WERI-Rb-1 (cell line): Measurements from ENCODE around the gene JMJD8.

Experiments used
- DNase-seq: peaks from one replicate; pipeline ENCODE4 v3.0.0-alpha.2; 2020
- H3K27ac ChIP-seq: fragments of 250-450 bp; sonication (Bioruptor Pico); 2 replicates; pipeline ENCODE4 v1.5.1; 2020; ENCODE audit warnings: mild to moderate bottlenecking, moderate library complexity
- H3K27me3 ChIP-seq: fragments of 250-450 bp; sonication (Bioruptor Pico); 2 replicates; pipeline ENCODE4 v1.5.1; 2021; ENCODE audit warnings: mild to moderate bottlenecking, low read depth, moderate library complexity; ENCODE audit not compliant: insufficient read depth, severe bottlenecking
- H3K36me3 ChIP-seq: fragments of 250-450 bp; sonication (Bioruptor Pico); 2 replicates; pipeline ENCODE4 v1.5.1; 2020; ENCODE audit warnings: mild to moderate bottlenecking, moderate library complexity
- H3K4me3 ChIP-seq: 2 replicates; pipeline ENCODE4 v1.5.1; 2011; ENCODE audit warnings: low read depth, mild to moderate bottlenecking, control low read depth, low read length
- H3K9me3 ChIP-seq: fragments of 250-450 bp; sonication (Bioruptor Pico); 2 replicates; pipeline ENCODE4 v1.5.1; 2021; ENCODE audit warnings: mild to moderate bottlenecking, moderate library complexity; ENCODE audit not compliant: severe bottlenecking
- TF ChIP-seq, protein P1 (sequence below): IDR thresholded peaks from 2 replicates; pipeline ENCODE4 v1.5.1; 2011; ENCODE audit warnings: low read depth, mild to moderate bottlenecking, control low read depth, inconsistent platforms, low read length

JMJD8 gene

DNA sequence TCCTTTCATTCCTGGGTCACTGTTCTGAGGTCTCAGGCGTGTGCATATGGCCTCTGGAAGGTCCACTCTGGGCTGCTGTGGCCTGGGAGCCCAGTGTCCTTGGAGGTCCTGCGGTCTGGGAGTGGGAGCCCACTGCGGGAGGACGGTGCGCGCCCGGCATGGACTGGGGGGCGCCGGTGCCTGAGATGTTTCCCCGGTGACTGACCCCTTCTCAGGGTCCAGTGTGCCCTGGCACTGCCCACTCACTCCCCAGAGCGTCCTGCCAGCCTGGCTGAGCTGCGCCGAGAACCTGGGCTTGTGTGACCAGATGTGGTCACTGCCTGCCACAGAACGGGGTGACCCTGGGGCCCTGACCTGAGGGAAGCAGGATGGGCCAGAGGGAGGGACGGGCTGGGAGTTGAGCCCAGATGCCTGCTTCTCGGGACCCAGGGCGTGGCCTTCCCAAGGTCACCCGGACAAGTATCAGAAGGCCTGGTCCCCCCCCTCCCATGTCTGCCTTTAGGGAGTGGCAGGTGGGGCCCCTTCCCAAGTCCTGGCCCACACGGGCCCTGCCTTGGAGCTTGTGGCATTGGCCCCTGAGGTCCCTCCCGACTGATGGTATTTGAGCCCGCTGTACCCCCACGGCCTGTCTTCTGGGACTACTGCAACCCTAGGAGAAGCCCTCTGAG is 9.8 kb downstream of the JMJD8 start:
- no peak for DNase-seq
- Histone ChIP-seq H3K4me3 (no peak overlapping the region), H3K27ac (no peak overlapping the region), H3K27me3 (no peaks in the 10 kb centered on the region), H3K36me3 (peaks cover 47% of the 10 kb centered on the region), H3K9me3 (no peaks in the 10 kb centered on the region)
- TF ChIP-seq, protein P1, sequence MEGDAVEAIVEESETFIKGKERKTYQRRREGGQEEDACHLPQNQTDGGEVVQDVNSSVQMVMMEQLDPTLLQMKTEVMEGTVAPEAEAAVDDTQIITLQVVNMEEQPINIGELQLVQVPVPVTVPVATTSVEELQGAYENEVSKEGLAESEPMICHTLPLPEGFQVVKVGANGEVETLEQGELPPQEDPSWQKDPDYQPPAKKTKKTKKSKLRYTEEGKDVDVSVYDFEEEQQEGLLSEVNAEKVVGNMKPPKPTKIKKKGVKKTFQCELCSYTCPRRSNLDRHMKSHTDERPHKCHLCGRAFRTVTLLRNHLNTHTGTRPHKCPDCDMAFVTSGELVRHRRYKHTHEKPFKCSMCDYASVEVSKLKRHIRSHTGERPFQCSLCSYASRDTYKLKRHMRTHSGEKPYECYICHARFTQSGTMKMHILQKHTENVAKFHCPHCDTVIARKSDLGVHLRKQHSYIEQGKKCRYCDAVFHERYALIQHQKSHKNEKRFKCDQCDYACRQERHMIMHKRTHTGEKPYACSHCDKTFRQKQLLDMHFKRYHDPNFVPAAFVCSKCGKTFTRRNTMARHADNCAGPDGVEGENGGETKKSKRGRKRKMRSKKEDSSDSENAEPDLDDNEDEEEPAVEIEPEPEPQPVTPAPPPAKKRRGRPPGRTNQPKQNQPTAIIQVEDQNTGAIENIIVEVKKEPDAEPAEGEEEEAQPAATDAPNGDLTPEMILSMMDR = no peak

DNA sequence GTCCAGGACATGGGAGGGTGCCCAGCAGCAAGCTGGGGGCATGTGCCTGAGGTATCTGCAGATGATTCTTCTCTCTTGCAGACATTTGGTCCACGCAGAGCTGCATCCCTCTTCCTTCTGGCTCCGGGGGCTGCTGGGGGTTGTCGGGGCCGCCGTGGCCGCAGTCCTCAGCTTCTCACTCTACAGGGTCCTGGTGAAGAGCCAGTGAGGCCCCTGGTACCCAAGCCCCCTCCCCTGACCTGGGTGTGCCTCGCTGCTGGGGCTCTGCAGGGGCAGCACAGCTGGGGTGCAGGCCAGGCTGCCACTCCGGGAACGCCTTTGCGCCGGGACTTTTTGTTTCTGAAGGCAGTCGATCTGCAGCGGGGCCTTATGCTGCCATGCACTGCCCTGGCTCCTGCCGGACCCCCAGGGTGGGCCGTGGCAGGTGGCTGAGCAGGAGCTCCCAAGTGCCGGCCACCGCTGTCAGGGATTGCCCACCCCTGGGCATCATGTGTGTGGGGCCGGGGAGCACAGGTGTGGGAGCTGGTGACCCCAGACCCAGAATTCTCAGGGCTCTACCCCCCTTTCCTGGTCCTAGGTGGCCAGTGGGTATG is 10.6 kb downstream of the JMJD8 start:
- Histone ChIP-seq H3K27ac (no peak overlapping the region), H3K4me3 (no peak overlapping the region), H3K9me3 (no peaks in the 10 kb centered on the region), H3K36me3 (peaks cover 54% of the 10 kb centered on the region), H3K27me3 (no peaks in the 10 kb centered on the region)
- no peak for DNase-seq
- TF ChIP-seq, protein P1 = no peak

DNA sequence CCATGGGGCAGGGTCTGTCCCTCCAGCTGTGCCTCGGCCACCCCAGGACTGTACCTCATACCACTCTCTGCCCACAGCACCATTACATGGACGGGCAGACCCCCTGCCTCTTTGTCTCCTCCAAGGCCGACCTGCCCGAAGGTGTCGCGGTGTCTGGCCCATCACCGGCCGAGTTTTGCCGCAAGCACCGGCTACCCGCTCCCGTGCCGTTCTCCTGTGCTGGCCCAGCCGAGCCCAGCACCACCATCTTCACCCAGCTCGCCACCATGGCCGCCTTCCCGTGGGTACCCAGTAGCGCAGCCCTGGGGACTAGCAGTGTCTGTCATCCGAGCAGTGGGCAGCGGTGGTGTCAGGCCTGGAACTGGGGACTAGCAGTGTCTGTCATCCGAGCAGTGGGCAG is 11.3 kb downstream of the JMJD8 start:
- H3K27ac ChIP-seq = no peak overlapping the region
- H3K4me3 ChIP-seq = no peak overlapping the region
- TF ChIP-seq, protein P1 = no peak
- H3K9me3 ChIP-seq = no peaks in the 10 kb centered on the region
- peaks cover 59% of the 10 kb centered on the region for H3K36me3 ChIP-seq
- H3K27me3 ChIP-seq = no peaks in the 10 kb centered on the region
- DNase-seq = no peak

DNA sequence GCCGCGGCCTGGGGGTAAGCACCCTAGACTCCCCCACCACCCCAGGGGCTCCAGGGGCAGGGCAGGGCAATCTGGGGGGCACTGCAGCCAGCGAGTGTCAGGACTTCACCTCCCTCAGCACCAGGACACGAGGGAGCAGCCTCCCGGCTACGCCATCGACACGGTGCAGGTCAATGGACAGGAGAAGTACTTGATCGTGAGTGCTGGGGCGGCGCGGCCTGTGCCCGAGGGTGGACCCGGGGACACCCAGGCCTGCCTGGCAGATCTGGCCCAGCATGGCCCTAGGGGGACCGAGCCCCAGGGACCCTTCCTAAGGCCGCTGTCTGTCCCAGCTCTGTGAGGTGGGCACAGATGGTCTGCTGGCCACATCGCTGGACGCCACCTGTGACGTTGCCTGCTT is 11.8 kb downstream of the JMJD8 start:
- Histone ChIP-seq H3K36me3 (peaks cover 61% of the 10 kb centered on the region), H3K27ac (no peak overlapping the region), H3K27me3 (no peaks in the 10 kb centered on the region), H3K4me3 (no peak overlapping the region), H3K9me3 (no peaks in the 10 kb centered on the region)
- TF ChIP-seq, protein P1 = no peak
- no peak for DNase-seq

DNA sequence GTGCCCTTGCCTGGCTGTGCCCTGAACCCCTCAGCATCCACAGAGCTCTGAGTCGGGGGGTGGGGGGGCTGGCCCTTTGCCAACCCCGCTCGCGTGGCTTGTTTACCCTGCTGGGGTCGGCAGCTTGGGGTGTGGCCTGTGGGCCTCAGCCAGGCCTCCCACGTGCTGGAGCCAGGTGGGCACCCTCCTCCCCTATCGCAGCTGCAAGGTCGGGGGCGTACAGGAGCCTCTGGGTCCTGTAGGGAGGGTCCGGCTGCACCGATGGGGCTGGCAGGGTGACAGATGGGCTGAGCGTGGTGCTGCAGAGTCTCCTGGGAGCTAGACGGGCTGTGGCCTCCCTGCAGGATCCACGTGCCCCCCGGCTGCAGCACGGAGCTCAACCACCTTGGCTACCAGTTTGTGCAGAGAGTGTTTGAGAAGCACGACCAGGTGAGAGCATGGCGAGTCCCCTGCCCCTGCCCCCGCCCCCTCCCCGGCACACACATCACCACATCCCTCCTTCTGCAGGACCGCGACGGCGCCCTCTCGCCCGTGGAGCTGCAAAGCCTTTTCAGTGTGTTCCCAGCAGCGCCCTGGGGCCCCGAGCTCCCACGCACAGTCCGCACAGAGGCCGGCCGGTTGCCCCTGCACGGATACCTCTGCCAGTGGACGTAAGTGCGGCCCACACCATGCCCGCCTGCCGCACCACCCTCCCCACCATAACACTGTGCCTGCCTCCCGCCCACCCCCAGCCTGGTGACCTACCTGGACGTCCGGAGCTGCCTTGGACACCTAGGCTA is 12.6 kb downstream of the JMJD8 start:
- TF ChIP-seq, protein P1 = no peak
- Histone ChIP-seq H3K27me3 (no peaks in the 10 kb centered on the region), H3K36me3 (peaks cover 64% of the 10 kb centered on the region), H3K9me3 (no peaks in the 10 kb centered on the region), H3K4me3 (no peak overlapping the region), H3K27ac (no peak overlapping the region)
- DNase-seq = no peak
